ENCODE data around the gene PCED1B. TPM values are rescaled to one million over a fixed set of nuclear protein-coding genes. Genes with fewer than 3 reads are reported as not detected.
A peak's percentile ranks its signal among the peaks of the same experiment; 100 is the strongest.

Gene PCED1B
- total RNA-seq, 1 experiment from 2014 or later = 22.8 TPM

DNA sequence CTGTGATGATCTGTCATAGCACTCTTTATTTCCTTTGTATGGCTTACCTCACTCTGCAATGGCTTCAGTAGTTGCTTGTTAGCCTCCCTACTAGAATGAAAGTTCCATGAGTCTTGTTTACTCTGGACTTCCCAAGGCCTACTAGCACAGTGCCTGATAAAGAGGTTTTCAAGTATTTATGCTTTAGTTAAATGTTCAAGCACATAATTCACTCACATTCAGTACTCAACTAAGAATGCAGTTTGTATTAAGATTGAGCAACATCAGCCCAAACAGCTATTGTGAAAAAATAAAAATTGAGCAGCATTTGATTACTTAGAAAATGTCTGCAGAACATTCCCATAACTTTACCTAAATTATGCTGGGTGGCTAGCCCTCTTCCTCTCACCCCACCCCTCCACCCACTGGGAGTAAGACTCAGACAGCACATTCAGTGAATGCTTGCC lies 159.3 kb downstream of the PCED1B start:
- H3K4me2 ChIP-seq (ENCODE audit: low read depth, low read length, poor library complexity, severe bottlenecking) = no peak overlapping the region
- DNase-seq = no peak
- peaks cover 29% of the 10 kb centered on the region for H3K79me2 ChIP-seq (ENCODE audit: low read length)
- H2AFZ ChIP-seq (ENCODE audit: low read length) = no peak overlapping the region
- no peaks in the 10 kb centered on the region for H4K20me1 ChIP-seq (ENCODE audit: insufficient read depth, low read depth, low read length)
- no peak overlapping the region for H3K9ac ChIP-seq (ENCODE audit: low read length)
- no peaks in the 10 kb centered on the region for H3K9me3 ChIP-seq (ENCODE audit: low read length)
- H3K27me3 ChIP-seq (ENCODE audit: low read length) = no peaks in the 10 kb centered on the region
- H3K4me3 ChIP-seq (ENCODE audit: low read length) = no peak overlapping the region
- peaks cover 19% of the 10 kb centered on the region for H3K36me3 ChIP-seq (ENCODE audit: insufficient read depth, low read length)
- no peaks in the 10 kb centered on the region for H3K4me1 ChIP-seq (ENCODE audit: low read length)
- peak overlapping the region; percentile 29; the same call in 1 of the 2 replicates for H3K27ac ChIP-seq (ENCODE audit: low read length)
- H3K9me2 ChIP-seq (replicated peaks; ENCODE audit: insufficient read depth, low read length) = no peaks in the 10 kb centered on the region

DNA sequence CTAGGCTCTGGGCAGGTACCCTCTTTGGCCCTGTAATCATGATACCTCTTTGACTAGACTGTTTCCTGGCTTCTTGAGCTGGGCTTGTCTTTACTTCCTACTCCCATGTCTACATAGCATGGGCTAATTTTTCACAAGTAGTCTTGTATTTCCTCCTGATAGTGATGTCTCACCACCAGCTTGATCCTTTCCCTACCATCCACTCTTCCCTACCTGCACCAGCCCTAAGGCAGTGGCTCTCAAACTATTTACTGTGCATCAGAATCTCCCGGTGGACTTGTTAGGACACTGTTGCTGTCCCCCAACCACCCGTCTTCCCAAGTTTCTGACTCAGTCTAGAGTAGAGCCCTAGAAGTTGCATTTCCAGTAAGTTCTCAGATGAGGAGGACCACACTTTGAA lies 163.0 kb downstream of the PCED1B start:
- Histone ChIP-seq H2AFZ (ENCODE audit: low read length) (no peak overlapping the region), H3K4me2 (ENCODE audit: low read depth, low read length, poor library complexity, severe bottlenecking) (no peak overlapping the region), H3K27me3 (ENCODE audit: low read length) (no peaks in the 10 kb centered on the region), H3K9me2 (replicated peaks; ENCODE audit: insufficient read depth, low read length) (no peaks in the 10 kb centered on the region), H3K27ac (ENCODE audit: low read length) (no peak overlapping the region), H3K36me3 (ENCODE audit: insufficient read depth, low read length) (no peaks in the 10 kb centered on the region), H3K4me1 (ENCODE audit: low read length) (no peaks in the 10 kb centered on the region), H3K79me2 (ENCODE audit: low read length) (peaks cover 7% of the 10 kb centered on the region; the same call in 1 of the 2 replicates), H3K9me3 (ENCODE audit: low read length) (no peaks in the 10 kb centered on the region), H4K20me1 (ENCODE audit: insufficient read depth, low read depth, low read length) (no peaks in the 10 kb centered on the region), H3K4me3 (ENCODE audit: low read length) (no peak overlapping the region), H3K9ac (ENCODE audit: low read length) (no peak overlapping the region)
- DNase-seq = no peak

DNA sequence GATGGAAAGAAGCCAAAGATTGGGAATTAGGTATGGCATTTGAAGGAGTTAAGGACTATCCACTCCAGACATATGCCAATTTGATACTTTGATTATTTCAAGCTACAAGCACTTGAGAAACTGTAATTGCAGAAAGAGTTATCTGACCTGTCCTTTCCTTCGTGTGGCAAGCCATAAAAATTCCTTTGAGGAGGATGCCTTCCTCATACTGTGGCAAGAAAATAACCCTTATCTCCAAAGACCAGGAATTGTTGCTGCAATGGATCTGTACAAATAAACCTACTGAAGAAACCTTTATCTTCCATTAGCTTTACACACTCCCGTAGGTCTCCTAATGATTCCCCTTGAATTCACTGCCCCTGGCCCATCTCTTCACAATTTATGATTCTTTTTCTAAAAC lies 165.4 kb downstream of the PCED1B start:
- Histone ChIP-seq H3K9ac (ENCODE audit: low read length) (no peak overlapping the region), H3K4me2 (ENCODE audit: low read depth, low read length, poor library complexity, severe bottlenecking) (no peak overlapping the region), H3K27ac (ENCODE audit: low read length) (no peak overlapping the region), H3K9me3 (ENCODE audit: low read length) (no peaks in the 10 kb centered on the region), H3K9me2 (replicated peaks; ENCODE audit: insufficient read depth, low read length) (no peaks in the 10 kb centered on the region), H3K27me3 (ENCODE audit: low read length) (no peaks in the 10 kb centered on the region), H3K79me2 (ENCODE audit: low read length) (no peaks in the 10 kb centered on the region), H3K4me3 (ENCODE audit: low read length) (no peak overlapping the region), H4K20me1 (ENCODE audit: insufficient read depth, low read depth, low read length) (no peaks in the 10 kb centered on the region), H2AFZ (ENCODE audit: low read length) (no peak overlapping the region), H3K36me3 (ENCODE audit: insufficient read depth, low read length) (no peaks in the 10 kb centered on the region), H3K4me1 (ENCODE audit: low read length) (peaks cover 11% of the 10 kb centered on the region)
- no peak for DNase-seq

DNA sequence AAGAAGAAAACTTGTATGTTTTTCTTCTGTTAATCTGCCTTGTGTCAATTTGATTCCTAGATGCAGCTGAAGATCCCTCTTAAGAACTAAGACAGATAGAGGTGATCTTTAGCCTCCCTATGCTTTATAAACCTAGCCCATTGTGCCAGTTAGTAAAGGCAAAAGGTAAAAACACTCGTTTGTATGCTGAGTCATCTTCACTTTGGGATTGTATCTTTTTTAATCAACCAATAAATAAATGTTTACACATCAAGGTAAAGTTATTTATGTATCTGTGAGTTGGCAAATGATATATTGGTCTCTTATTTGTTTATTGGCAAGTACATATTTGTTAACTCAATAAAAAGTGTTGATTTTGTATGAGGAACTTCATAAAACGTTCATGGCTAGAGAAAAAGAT lies 166.2 kb downstream of the PCED1B start:
- no peaks in the 10 kb centered on the region for H3K9me3 ChIP-seq (ENCODE audit: low read length)
- no peaks in the 10 kb centered on the region for H3K36me3 ChIP-seq (ENCODE audit: insufficient read depth, low read length)
- no peaks in the 10 kb centered on the region for H3K79me2 ChIP-seq (ENCODE audit: low read length)
- H3K9ac ChIP-seq (ENCODE audit: low read length) = no peak overlapping the region
- no peak overlapping the region for H3K4me2 ChIP-seq (ENCODE audit: low read depth, low read length, poor library complexity, severe bottlenecking)
- H3K27ac ChIP-seq (ENCODE audit: low read length) = no peak overlapping the region
- no peak overlapping the region for H3K4me3 ChIP-seq (ENCODE audit: low read length)
- H3K9me2 ChIP-seq (replicated peaks; ENCODE audit: insufficient read depth, low read length) = no peaks in the 10 kb centered on the region
- no peak overlapping the region for H2AFZ ChIP-seq (ENCODE audit: low read length)
- H3K27me3 ChIP-seq (ENCODE audit: low read length) = no peaks in the 10 kb centered on the region
- no peak for DNase-seq
- H3K4me1 ChIP-seq (ENCODE audit: low read length) = peaks cover 11% of the 10 kb centered on the region
- H4K20me1 ChIP-seq (ENCODE audit: insufficient read depth, low read depth, low read length) = no peaks in the 10 kb centered on the region

DNA sequence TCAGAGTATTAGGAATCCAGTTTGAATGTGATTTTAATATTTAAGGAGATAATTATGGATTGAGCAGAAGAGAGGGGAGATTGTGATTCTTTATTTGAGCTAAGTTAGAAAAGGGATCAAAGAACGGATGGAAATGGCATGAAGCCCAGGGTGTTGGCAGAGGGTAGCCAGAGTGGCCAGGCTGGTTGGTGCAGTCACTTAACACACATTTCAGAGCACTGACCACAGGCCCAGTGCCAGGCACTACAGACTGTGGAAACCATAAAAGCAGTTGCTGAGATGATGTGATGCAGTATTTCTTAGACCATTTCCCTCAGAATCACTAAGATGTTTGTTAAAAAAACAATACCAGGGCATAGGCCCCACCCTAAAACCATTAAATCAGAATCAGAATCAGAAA lies 168.0 kb downstream of the PCED1B start:
- no peak overlapping the region for H3K4me2 ChIP-seq (ENCODE audit: low read depth, low read length, poor library complexity, severe bottlenecking)
- no peak overlapping the region for H2AFZ ChIP-seq (ENCODE audit: low read length)
- H3K9me3 ChIP-seq (ENCODE audit: low read length) = no peaks in the 10 kb centered on the region
- peaks cover 10% of the 10 kb centered on the region; the same call in 1 of the 2 replicates for H3K36me3 ChIP-seq (ENCODE audit: insufficient read depth, low read length)
- no peaks in the 10 kb centered on the region for H3K9me2 ChIP-seq (replicated peaks; ENCODE audit: insufficient read depth, low read length)
- H3K9ac ChIP-seq (ENCODE audit: low read length) = no peak overlapping the region
- H3K79me2 ChIP-seq (ENCODE audit: low read length) = no peaks in the 10 kb centered on the region
- H3K27ac ChIP-seq (ENCODE audit: low read length) = no peak overlapping the region
- no peaks in the 10 kb centered on the region for H4K20me1 ChIP-seq (ENCODE audit: insufficient read depth, low read depth, low read length)
- H3K27me3 ChIP-seq (ENCODE audit: low read length) = no peaks in the 10 kb centered on the region
- no peak overlapping the region for H3K4me3 ChIP-seq (ENCODE audit: low read length)
- no peak for DNase-seq
- peaks cover 20% of the 10 kb centered on the region for H3K4me1 ChIP-seq (ENCODE audit: low read length)

DNA sequence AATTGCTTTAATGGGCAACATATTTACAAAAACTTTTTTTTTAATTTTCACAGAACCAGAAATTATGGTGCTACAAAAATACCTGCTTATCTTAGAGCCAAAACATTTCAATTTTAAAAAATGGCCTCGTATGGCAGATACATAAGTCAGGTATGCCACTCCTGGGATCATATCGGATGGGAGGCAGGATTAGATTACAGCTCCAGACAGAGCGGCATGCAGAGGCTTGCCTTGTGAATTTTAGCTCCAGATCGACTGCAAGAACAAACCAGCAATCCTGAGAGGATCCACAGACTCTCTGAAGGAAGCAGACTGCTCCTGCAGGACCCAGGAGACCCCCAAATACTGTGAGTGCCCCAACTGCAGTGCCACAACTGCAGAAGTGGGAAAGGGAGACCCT lies 169.7 kb downstream of the PCED1B start:
- Histone ChIP-seq H3K9ac (ENCODE audit: low read length) (no peak overlapping the region), H3K4me1 (ENCODE audit: low read length) (peaks cover 20% of the 10 kb centered on the region), H4K20me1 (ENCODE audit: insufficient read depth, low read depth, low read length) (no peaks in the 10 kb centered on the region), H3K4me2 (ENCODE audit: low read depth, low read length, poor library complexity, severe bottlenecking) (peak overlapping the region; percentile 10), H3K4me3 (ENCODE audit: low read length) (no peak overlapping the region), H3K27me3 (ENCODE audit: low read length) (no peaks in the 10 kb centered on the region), H3K9me2 (replicated peaks; ENCODE audit: insufficient read depth, low read length) (no peaks in the 10 kb centered on the region), H3K27ac (ENCODE audit: low read length) (no peak overlapping the region; the same call in 1 of the 2 replicates), H3K79me2 (ENCODE audit: low read length) (no peaks in the 10 kb centered on the region), H3K36me3 (ENCODE audit: insufficient read depth, low read length) (peaks cover 10% of the 10 kb centered on the region; the same call in 1 of the 2 replicates), H2AFZ (ENCODE audit: low read length) (no peak overlapping the region), H3K9me3 (ENCODE audit: low read length) (no peaks in the 10 kb centered on the region)
- no peak for DNase-seq

DNA sequence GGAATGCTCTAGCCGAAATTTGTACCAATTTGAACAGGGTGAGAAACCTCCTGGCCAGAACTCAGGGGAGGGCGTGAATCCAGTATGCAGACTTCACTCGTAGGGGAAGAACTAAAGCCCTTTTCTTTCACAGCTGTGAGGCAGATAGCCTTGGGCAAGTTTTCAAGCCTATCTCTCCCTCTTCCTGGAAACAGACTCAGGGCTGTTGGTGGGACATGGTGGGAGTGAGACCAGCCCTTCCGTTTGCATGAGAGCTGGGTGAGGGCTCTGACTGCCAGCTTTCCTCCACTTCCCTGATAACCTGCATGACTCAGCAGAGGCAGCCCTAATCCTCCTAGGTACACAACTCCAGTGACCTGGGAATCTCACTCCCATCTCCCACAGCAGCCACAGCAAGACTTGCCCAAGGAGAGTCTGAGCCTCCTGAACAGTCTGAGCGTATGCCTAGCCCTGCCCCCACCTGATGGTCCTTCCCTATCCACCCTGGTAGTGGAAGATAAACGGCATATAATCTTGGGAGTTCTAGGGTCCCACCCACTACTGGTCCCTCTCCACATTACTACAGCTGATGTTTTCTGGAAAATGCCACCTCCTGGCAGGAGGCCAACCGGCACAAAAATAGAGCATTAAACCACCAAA lies 170.4 kb downstream of the PCED1B start:
- DNase-seq = no peak
- Histone ChIP-seq H3K79me2 (ENCODE audit: low read length) (no peaks in the 10 kb centered on the region), H3K4me3 (ENCODE audit: low read length) (no peak overlapping the region), H3K27me3 (ENCODE audit: low read length) (no peaks in the 10 kb centered on the region), H3K36me3 (ENCODE audit: insufficient read depth, low read length) (peaks cover 10% of the 10 kb centered on the region; the same call in 1 of the 2 replicates), H3K9me2 (replicated peaks; ENCODE audit: insufficient read depth, low read length) (no peaks in the 10 kb centered on the region), H3K9ac (ENCODE audit: low read length) (no peak overlapping the region), H4K20me1 (ENCODE audit: insufficient read depth, low read depth, low read length) (no peaks in the 10 kb centered on the region), H3K4me2 (ENCODE audit: low read depth, low read length, poor library complexity, severe bottlenecking) (no peak overlapping the region), H3K4me1 (ENCODE audit: low read length) (peaks cover 20% of the 10 kb centered on the region), H2AFZ (ENCODE audit: low read length) (no peak overlapping the region), H3K9me3 (ENCODE audit: low read length) (no peaks in the 10 kb centered on the region), H3K27ac (ENCODE audit: low read length) (no peak overlapping the region)

DNA sequence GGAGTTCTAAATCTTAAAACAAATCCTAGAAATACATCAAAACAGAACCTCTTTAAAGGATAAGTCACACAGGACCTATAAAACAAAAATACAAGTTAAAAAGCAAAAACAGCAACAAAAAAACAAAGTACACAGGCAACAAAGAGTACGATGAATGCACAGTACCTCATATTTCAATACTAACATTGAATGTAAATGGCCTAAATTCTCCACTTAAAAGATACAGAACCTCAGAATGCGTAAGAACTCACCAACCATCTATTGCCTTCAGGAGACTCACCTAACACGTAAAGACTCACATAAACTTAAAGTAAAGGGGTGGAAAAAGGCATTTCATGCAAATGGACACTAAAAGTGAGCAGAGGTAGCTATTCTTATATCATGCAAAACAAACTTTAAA lies 172.5 kb downstream of the PCED1B start:
- peaks cover 10% of the 10 kb centered on the region; the same call in 1 of the 2 replicates for H3K36me3 ChIP-seq (ENCODE audit: insufficient read depth, low read length)
- no peak overlapping the region for H3K4me2 ChIP-seq (ENCODE audit: low read depth, low read length, poor library complexity, severe bottlenecking)
- no peaks in the 10 kb centered on the region for H3K9me3 ChIP-seq (ENCODE audit: low read length)
- H3K9me2 ChIP-seq (replicated peaks; ENCODE audit: insufficient read depth, low read length) = no peaks in the 10 kb centered on the region
- no peaks in the 10 kb centered on the region for H4K20me1 ChIP-seq (ENCODE audit: insufficient read depth, low read depth, low read length)
- H3K4me1 ChIP-seq (ENCODE audit: low read length) = peaks cover 20% of the 10 kb centered on the region
- H2AFZ ChIP-seq (ENCODE audit: low read length) = no peak overlapping the region
- H3K27me3 ChIP-seq (ENCODE audit: low read length) = no peaks in the 10 kb centered on the region
- no peak overlapping the region for H3K9ac ChIP-seq (ENCODE audit: low read length)
- no peaks in the 10 kb centered on the region for H3K79me2 ChIP-seq (ENCODE audit: low read length)
- H3K4me3 ChIP-seq (ENCODE audit: low read length) = no peak overlapping the region
- H3K27ac ChIP-seq (ENCODE audit: low read length) = no peak overlapping the region
- no peak for DNase-seq
